WTC11 (cell line): ENCODE results near the gene CLMN.

Experiments used
- AFF4 ChIP-seq: sonication (generic); formaldehyde crosslinking; IDR thresholded peaks from 2 replicates; pipeline ENCODE4 v1.8.1; 2023; ENCODE audit warnings: mild to moderate bottlenecking, missing genetic modification reagents, borderline replicate concordance
- ATF3 ChIP-seq: sonication (generic); formaldehyde crosslinking; conservative IDR thresholded peaks from 2 replicates; pipeline ENCODE4 v1.8.1; 2022; ENCODE audit warnings: mild to moderate bottlenecking, missing genetic modification reagents
- CBFB ChIP-seq: sonication (generic); formaldehyde crosslinking; IDR thresholded peaks from 2 replicates; pipeline ENCODE4 v1.8.1; 2022; ENCODE audit warnings: mild to moderate bottlenecking, low read depth, missing genetic modification reagents
- CTCF ChIP-seq: fragments of 200-600 bp; IDR thresholded peaks from 2 replicates; pipeline ENCODE4 v1.8.0; 2022; ENCODE audit warnings: antibody characterized with exemption
- GTF2I ChIP-seq: fragments of 250-450 bp; sonication (Bioruptor Pico); conservative IDR thresholded peaks from 2 replicates; pipeline ENCODE4 v1.4.0; 2021; ENCODE audit warnings: mild to moderate bottlenecking
- JUN ChIP-seq: sonication (generic); formaldehyde crosslinking; IDR thresholded peaks from 2 replicates; pipeline ENCODE4 v1.8.0; 2023; ENCODE audit warnings: mild to moderate bottlenecking, missing genetic modification reagents

- no peak for TF ChIP-seq AFF4
- no peak for TF ChIP-seq CTCF
- no peak for TF ChIP-seq CBFB (CRISPR knock-in tag)
- TF ChIP-seq GTF2I (CRISPR knock-in tag), result no peak
- no peak for TF ChIP-seq ATF3 (CRISPR knock-in tag)
- no peak for TF ChIP-seq JUN (CRISPR knock-in tag)
Observed at GRCh38 chr14:95242870-95243269, 76.8 kb downstream of the CLMN start.
